ENCODE measurements around the gene CCL2. TPM values are rescaled to one million over a fixed set of nuclear protein-coding genes. Genes with fewer than 3 reads are reported as not detected.
A peak's percentile ranks its signal among the peaks of the same experiment; 100 is the strongest.

The CCL2 gene
- polyA plus RNA-seq, 3 donors: 1.4 to 44.9 (median 17.7) TPM

DNA sequence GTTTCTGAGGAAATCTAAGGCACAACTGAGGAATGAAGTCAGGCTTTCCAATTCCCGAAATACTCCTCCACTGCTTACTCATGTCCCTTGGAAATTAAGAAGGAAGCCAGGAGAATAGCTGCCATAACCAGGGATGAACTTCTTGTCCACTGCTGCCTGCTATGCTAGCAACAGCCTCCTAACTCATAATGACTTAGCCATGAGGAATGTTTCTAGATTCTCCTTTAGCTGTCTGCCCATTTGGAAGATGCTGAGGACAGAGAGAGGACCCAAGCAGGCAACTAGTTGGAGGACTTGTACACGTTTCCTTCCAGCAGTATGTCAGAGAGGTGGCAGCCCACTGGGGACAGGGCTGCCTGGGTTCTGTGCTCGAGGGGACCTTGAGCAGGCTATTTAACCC, 939 bp upstream of the CCL2 start:
- Histone ChIP-seq H3K27me3 (ENCODE audit: control insufficient read depth in 2 of 2, insufficient read depth in 2 of 2, low read length in 2 of 2) (no peaks in the 10 kb centered on the region), H3K79me2 (ENCODE audit: insufficient read depth, low read length) (no peaks in the 10 kb centered on the region), H3K27ac (ENCODE audit: low read depth in 1 of 2, low read length in 2 of 2) (no peak overlapping the region), H3K4me3 (replicated peaks in 1 of 3; ENCODE audit: low read depth in 2 of 3, low read length in 3 of 3) (no peak overlapping the region), H3K4me1 (ENCODE audit: control insufficient read depth in 1 of 2, insufficient read depth in 2 of 2, low read length in 2 of 2) (peaks cover 52 to 55% of the 10 kb centered on the region in 2 donors), H2AFZ (ENCODE audit: insufficient read depth, low read depth, low read length, poor library complexity, severe bottlenecking) (no peak overlapping the region), H3K9ac (ENCODE audit: insufficient read depth, low read length, poor library complexity, severe bottlenecking) (no peak overlapping the region), H3K36me3 (replicated peaks in 1 of 2; ENCODE audit: control insufficient read depth in 1 of 2, insufficient read depth in 2 of 2, low read length in 2 of 2) (no peaks in the 10 kb centered on the region), H3K4me2 (replicated peaks; ENCODE audit: extremely low read depth, low read length, poor library complexity, severe bottlenecking) (no peak overlapping the region), H4K20me1 (ENCODE audit: insufficient read depth, low read length) (no peaks in the 10 kb centered on the region), H3K9me3 (replicated peaks in 1 of 2; ENCODE audit: control insufficient read depth in 1 of 2, insufficient read depth in 1 of 2, low read length in 2 of 2) (no peaks in the 10 kb centered on the region)
- H3K36me3 Mint-ChIP-seq: peaks cover 3 to 13% of the 10 kb centered on the region in 2 donors
- TF ChIP-seq, protein P1, sequence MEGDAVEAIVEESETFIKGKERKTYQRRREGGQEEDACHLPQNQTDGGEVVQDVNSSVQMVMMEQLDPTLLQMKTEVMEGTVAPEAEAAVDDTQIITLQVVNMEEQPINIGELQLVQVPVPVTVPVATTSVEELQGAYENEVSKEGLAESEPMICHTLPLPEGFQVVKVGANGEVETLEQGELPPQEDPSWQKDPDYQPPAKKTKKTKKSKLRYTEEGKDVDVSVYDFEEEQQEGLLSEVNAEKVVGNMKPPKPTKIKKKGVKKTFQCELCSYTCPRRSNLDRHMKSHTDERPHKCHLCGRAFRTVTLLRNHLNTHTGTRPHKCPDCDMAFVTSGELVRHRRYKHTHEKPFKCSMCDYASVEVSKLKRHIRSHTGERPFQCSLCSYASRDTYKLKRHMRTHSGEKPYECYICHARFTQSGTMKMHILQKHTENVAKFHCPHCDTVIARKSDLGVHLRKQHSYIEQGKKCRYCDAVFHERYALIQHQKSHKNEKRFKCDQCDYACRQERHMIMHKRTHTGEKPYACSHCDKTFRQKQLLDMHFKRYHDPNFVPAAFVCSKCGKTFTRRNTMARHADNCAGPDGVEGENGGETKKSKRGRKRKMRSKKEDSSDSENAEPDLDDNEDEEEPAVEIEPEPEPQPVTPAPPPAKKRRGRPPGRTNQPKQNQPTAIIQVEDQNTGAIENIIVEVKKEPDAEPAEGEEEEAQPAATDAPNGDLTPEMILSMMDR (IDR thresholded peaks at IDR 0.05): no peak
- H3K27me3 Mint-ChIP-seq (ENCODE audit: low read depth in 3 of 3): peaks cover 0 to 6% (median 3%) of the 10 kb centered on the region in 3 donors
- peak overlapping the region in 1 of 7 donors; percentile 6 for H3K27ac Mint-ChIP-seq
- intact Hi-C loops (cut with micrococcal nuclease): loop anchor here in 1 of 2 donors (10.0 kb wide), 1 partner anchor 61 kb away; the partner anchor contains the start of gene CCL8
- H3K9me3 Mint-ChIP-seq: peaks cover 0 to 4% (median 0%) of the 10 kb centered on the region in 7 donors
- H3K4me3 Mint-ChIP-seq: no peak overlapping the region
- H3K4me1 Mint-ChIP-seq: peaks cover 51% of the 10 kb centered on the region
- no peak for DNase-seq
- WGBS (ENCODE audit: insufficient coverage): 80% methylated on average over 1 of the region's 3 CpGs

DNA sequence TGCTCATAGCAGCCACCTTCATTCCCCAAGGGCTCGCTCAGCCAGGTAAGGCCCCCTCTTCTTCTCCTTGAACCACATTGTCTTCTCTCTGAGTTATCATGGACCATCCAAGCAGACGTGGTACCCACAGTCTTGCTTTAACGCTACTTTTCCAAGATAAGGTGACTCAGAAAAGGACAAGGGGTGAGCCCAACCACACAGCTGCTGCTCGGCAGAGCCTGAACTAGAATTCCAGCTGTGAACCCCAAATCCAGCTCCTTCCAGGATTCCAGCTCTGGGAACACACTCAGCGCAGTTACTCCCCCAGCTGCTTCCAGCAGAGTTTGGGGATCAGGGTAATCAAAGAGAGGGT, 272 bp downstream of the CCL2 start:
- Histone ChIP-seq H2AFZ (ENCODE audit: insufficient read depth, low read depth, low read length, poor library complexity, severe bottlenecking) (peak overlapping the region; percentile 46), H3K4me1 (ENCODE audit: control insufficient read depth in 1 of 2, insufficient read depth in 2 of 2, low read length in 2 of 2) (peaks cover 43 to 44% of the 10 kb centered on the region in 2 donors), H3K27me3 (ENCODE audit: control insufficient read depth in 2 of 2, insufficient read depth in 2 of 2, low read length in 2 of 2) (no peaks in the 10 kb centered on the region), H3K79me2 (ENCODE audit: insufficient read depth, low read length) (no peaks in the 10 kb centered on the region), H3K4me3 (replicated peaks in 1 of 3; ENCODE audit: low read depth in 2 of 3, low read length in 3 of 3) (peak overlapping the region in 1 of 3 experiments; percentile 59), H3K4me2 (replicated peaks; ENCODE audit: extremely low read depth, low read length, poor library complexity, severe bottlenecking) (peak overlapping the region; percentile 68), H3K36me3 (replicated peaks in 1 of 2; ENCODE audit: control insufficient read depth in 1 of 2, insufficient read depth in 2 of 2, low read length in 2 of 2) (no peaks in the 10 kb centered on the region), H3K9ac (ENCODE audit: insufficient read depth, low read length, poor library complexity, severe bottlenecking) (no peak overlapping the region), H3K9me3 (replicated peaks in 1 of 2; ENCODE audit: control insufficient read depth in 1 of 2, insufficient read depth in 1 of 2, low read length in 2 of 2) (no peaks in the 10 kb centered on the region), H4K20me1 (ENCODE audit: insufficient read depth, low read length) (no peaks in the 10 kb centered on the region), H3K27ac (ENCODE audit: low read depth in 1 of 2, low read length in 2 of 2) (no peak overlapping the region)
- 37% methylated on average over 4 of the region's 5 CpGs for WGBS (ENCODE audit: insufficient coverage)
- Mint-ChIP-seq H3K4me1 (peaks cover 52% of the 10 kb centered on the region), H3K36me3 (peaks cover 3 to 13% of the 10 kb centered on the region in 2 donors), H3K9me3 (peaks cover 0 to 4% (median 0%) of the 10 kb centered on the region in 7 donors), H3K4me3 (peak overlapping the region; percentile 61 to 83), H3K27ac (peak overlapping the region in 5 of 7 donors; percentile 19 to 71 (median 68)), H3K27me3 (ENCODE audit: low read depth in 3 of 3) (peaks cover 0 to 6% (median 3%) of the 10 kb centered on the region in 3 donors)
- TF ChIP-seq, protein P1 (IDR thresholded peaks at IDR 0.05): no peak
- intact Hi-C loops (cut with micrococcal nuclease): loop anchor here (5.0 to 10.0 kb wide), 3 partner anchors 33 to 107 kb away; partner anchors contain the start of genes CCL1 (in 1 of the 2) and CCL8 (in 1 of the 2)
- no peak for DNase-seq

Measured in CD14-positive monocyte (primary cell).